HEK293 (cell line): Measurements from ENCODE around the gene LILRB1.

Experiments
- CTCF ChIP-seq: fragments of 450-650 bp; formaldehyde crosslinking; IDR thresholded peaks from 2 replicates; pipeline ENCODE4 v1.5.1; 2016; ENCODE audit warnings: missing biosample characterization, missing genetic modification characterization
- PATZ1 ChIP-seq: fragments of 450-650 bp; formaldehyde crosslinking; IDR thresholded peaks from 2 replicates; pipeline ENCODE4 v1.5.1; 2016; ENCODE audit warnings: missing biosample characterization, missing genetic modification characterization
- SP2 ChIP-seq: fragments of 450-650 bp; formaldehyde crosslinking; IDR thresholded peaks from 2 replicates; pipeline ENCODE4 v1.5.1; 2016; ENCODE audit warnings: missing biosample characterization, missing genetic modification characterization
- ZBTB7A ChIP-seq: fragments of 450-650 bp; formaldehyde crosslinking; IDR thresholded peaks from 2 replicates; pipeline ENCODE4 v1.5.1; 2016; ENCODE audit warnings: low read depth, missing biosample characterization, missing genetic modification characterization
- ZEB2 ChIP-seq: fragments of 450-650 bp; formaldehyde crosslinking; IDR thresholded peaks from 2 replicates; pipeline ENCODE4 v1.5.1; 2016; ENCODE audit warnings: missing biosample characterization, missing genetic modification characterization
- ZNF239 ChIP-seq: fragments of 450-650 bp; formaldehyde crosslinking; IDR thresholded peaks from 2 replicates; pipeline ENCODE4 v1.5.1; 2016; ENCODE audit warnings: missing biosample characterization, missing genetic modification characterization
- ZNF274 ChIP-seq, 2 experiments: fragments of 200-500 bp in 1 of 2; fragments of 450-650 bp in 1 of 2; sonication (Bioruptor generic) in 1 of 2; formaldehyde crosslinking in 1 of 2; IDR thresholded peaks; 2 replicates each; pipeline versions ENCODE4 v1.5.1 to v1.6.1; 2014 to 2016; ENCODE audit warnings: borderline replicate concordance in 1 of 2, inconsistent platforms in 1 of 2, low read length in 1 of 2, missing biosample characterization in 1 of 2, missing genetic modification characterization in 1 of 2
- ZNF37A ChIP-seq: fragments of 450-650 bp; IDR thresholded peaks from 2 replicates; pipeline ENCODE4 v1.5.1; 2018; ENCODE audit warnings: missing biosample characterization, missing genetic modification characterization
- ZNF423 ChIP-seq: fragments of 450-650 bp; formaldehyde crosslinking; IDR thresholded peaks from 2 replicates; pipeline ENCODE4 v1.5.1; 2016; ENCODE audit warnings: missing biosample characterization, missing genetic modification characterization
- ZNF549 ChIP-seq: fragments of 450-650 bp; IDR thresholded peaks from 2 replicates; pipeline ENCODE4 v1.5.1; 2018; ENCODE audit warnings: missing biosample characterization, missing genetic modification characterization, mild to moderate bottlenecking, inconsistent platforms, moderate library complexity
- ZNF629 ChIP-seq: fragments of 450-650 bp; formaldehyde crosslinking; IDR thresholded peaks from 2 replicates; pipeline ENCODE4 v1.5.1; 2017; ENCODE audit warnings: missing biosample characterization, missing genetic modification characterization
- ZNF639 ChIP-seq: fragments of 450-650 bp; formaldehyde crosslinking; IDR thresholded peaks from 2 replicates; pipeline ENCODE4 v1.5.1; 2016; ENCODE audit warnings: missing biosample characterization, missing genetic modification characterization

- TF ChIP-seq ZBTB7A (tag by site-specific recombination), result no peak
- no peak for TF ChIP-seq ZNF239 (tag by site-specific recombination)
- no peak for TF ChIP-seq ZEB2 (tag by site-specific recombination)
- no peak for TF ChIP-seq CTCF
- TF ChIP-seq ZNF37A (tag by site-specific recombination), result no peak
- TF ChIP-seq ZNF423 (tag by site-specific recombination), result no peak
- no peak for TF ChIP-seq PATZ1 (tag by site-specific recombination)
- TF ChIP-seq ZNF629 (tag by site-specific recombination), result no peak
- no peak for TF ChIP-seq ZNF639
- TF ChIP-seq SP2 (tag by site-specific recombination), result no peak
- TF ChIP-seq ZNF274 (IDR thresholded peaks at IDR 0.05; ENCODE audit: low read length), result no peak
- TF ChIP-seq ZNF274 (tag by site-specific recombination; IDR thresholded peaks at IDR 0.05; ENCODE audit: borderline replicate concordance), result no peak
- no peak for TF ChIP-seq ZNF549 (tag by site-specific recombination)
Measured at GRCh38 chr19:54586397-54586796, 43.9 kb upstream of the LILRB1 start.
